NCI-H146 treated with DMSO at 0.1 percent for 48 hours (cell line): ENCODE results near the gene DOCK1.
A peak's percentile ranks its signal among the peaks of the same experiment; 100 is the strongest.

ENCODE experiments used
- DNase-seq: peaks from one replicate; lab custom pipeline; 2025; ENCODE audit not compliant: unreplicated experiment; lab: John Stamatoyannopoulos, UW

Gene DOCK1

DNA sequence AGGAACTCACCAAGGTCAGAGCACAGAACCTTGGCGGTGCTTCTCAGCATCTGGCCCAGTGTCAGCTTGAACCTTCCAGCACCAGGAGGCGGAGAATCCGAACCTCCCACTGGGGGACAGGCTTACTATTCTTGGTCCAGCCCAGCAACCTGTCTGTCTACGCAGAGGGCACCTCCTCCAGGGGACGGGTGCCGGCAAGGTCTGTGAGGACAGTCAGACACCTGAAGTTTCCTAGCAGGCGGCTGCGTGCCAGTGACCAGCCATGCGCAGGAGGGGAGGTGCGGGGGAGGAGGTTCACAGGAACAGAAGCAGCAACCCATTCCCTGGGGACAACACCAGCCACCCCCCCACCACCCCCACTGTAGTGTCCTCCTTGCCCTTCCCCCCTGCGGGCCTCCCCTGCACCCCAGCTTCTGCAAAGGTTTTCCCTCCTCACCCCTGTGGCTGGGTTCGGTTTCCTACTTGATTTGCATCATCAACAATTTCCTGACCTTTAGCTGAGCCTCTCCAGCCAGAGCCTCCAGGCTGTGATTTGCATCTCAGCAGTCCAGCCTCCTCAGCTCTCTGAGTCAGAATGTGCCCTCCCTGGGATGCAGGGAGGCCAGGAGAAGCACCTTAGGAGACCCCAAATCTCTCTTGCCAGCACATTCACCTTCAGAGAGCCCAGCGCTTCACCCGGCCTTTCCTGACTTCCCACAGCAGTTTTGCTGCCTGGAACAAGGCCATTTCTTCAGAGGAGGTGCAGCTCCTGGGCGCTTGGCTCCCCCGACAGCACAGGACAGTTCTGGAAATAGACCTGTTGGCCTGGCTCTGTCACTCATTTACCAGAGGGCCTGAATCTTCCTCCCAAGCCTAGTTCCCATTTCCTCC, 536.4 kb downstream of the DOCK1 start:
- no peak for DNase-seq

DNA sequence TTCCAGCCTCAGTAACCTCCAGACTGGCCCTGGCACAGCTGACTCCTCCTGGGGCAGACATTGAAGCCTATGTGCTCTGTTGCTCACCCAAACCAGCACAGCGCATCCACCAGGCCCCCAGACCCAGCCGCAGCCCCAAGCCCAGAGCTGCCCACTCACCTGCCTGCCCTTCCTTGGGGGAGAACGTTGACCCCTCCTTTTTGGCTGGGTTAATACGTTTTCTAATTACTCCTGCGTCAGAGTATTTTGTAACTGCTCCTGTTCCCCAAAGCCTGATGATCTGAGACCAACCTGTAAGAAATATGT, 536.9 kb downstream of the DOCK1 start:
- no peak for DNase-seq

DNA sequence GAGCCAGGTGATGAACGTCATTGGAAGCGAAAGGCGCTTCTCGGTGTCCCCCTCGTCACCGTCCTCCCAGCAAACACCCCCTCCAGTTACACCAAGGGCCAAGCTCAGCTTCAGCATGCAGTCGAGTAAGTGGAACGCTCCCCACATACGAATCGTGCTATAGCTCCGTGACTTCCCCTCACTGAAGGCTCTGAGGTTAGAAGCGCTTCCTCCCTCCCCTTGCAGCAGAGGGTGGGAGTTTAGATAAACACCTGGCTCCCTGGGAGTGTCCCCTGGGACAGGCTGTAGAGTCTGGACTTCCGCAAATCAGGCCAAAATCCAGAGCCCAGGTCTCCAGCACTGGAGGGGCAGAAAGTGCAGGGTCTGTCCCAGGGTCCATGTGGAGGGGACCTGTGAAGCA, 538.9 kb downstream of the DOCK1 start:
- no peak for DNase-seq

DNA sequence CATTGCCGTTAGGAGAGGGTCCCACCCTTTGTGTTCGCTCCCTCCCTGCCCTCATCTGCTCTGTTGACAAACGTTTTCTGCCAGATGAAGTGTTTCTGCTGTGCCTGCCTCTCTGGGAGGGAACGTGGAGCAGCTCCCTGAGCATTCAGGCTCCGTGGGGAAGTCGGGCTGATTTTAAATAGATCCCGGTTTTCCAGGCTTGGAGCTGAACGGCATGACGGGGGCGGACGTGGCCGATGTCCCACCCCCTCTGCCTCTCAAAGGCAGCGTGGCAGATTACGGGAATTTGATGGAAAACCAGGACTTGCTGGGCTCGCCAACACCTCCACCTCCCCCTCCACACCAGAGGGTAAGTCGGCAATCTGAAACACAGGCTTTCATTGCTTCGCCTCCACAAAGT, 542.0 kb downstream of the DOCK1 start:
- no peak for DNase-seq

DNA sequence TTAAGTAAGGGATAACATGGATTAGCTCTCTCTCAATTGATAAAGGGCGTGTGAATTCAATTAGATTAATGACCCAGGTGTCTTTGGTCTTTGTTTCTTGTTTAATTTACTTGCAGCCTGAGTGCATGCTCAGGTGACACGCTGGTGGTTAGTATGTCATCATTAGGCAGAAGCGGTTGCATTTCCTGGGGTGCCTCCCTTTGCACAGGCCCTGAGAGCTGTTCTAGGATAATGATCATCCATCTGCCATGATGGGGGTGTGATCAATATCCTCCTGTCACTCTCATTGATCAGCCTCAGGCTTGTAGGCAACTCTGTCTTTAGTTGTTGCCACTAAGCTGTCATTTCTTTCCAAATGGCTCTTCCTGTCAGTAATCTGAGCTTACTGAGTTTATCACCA, 544.3 kb downstream of the DOCK1 start:
- DNase-seq, result peak; percentile 29

DNA sequence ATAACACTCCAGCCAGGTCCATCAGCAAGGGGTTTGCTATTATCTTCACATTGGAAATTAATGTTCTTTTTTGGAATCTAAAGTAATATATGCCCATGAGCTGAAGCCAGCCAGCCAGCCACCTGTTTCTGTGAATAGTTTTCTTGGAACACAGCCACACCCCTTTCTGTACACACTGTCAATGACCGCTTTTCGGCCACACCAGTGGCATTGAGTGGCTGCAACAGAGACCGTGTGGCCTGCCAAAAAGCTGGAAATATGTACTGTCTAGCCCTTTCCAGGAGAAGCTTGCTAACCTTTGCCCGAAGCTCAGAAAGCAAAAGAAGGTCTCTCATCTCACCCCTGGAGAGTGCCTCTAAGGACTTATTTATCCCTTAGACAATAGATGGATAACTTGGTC, 545.4 kb downstream of the DOCK1 start:
- DNase-seq, result no peak

DNA sequence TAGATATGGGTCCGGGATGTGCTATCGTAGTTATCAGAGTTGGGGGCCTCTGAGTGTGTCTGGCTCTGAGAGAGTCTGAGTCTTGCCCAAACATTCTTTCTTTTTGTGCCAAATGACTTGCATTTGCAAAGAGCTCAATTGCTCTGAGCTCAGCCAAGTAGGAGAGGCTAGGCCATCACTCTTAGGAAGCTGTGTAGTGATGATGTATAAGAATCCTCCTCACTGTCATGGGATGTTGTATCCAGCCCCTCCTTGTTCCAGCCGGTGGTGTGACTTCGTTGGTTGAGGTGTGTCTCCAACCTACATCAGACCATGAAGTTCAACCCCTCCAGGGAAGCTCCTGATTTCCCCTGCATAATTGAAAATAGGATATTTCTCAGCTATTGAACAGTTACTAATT, 546.4 kb downstream of the DOCK1 start:
- no peak for DNase-seq

DNA sequence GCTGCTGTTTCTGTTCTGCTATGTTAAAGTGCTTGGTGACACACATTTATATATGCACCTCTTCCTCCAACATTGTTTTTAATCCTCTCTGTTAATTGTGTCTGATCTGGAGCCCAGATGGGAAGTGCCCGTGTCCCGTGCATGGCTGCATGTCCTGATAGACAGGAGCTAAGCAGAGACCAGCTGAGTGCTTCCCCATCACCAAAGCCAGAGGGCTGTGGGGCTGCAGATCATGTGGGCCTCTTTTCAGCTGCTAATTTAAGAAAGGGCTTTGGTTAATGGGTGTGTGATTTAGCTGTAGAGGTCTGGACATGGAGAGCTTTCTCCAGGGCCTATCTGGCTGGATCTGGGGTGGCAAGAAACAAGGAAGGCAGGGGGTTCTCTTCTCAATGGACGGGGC, 547.3 kb downstream of the DOCK1 start:
- no peak for DNase-seq

DNA sequence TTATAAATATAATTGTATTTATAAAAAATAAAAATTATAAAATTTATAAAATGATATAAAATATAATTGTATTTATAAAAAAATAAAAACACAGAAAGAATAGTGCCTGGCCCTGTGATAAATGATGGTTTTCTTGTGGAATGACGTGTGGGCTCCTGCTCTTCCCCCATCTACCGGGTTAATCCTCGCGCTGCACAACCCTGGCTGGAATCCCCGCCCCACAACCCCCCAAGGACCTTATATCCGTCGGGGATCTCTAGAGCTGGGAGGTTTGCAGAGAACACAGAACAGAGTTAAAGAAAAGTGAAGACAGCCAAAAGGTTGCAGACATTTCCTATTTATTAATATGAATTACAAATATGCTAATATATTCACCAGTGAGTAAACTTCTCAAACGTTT, 548.5 kb downstream of the DOCK1 start:
- no peak for DNase-seq

DNA sequence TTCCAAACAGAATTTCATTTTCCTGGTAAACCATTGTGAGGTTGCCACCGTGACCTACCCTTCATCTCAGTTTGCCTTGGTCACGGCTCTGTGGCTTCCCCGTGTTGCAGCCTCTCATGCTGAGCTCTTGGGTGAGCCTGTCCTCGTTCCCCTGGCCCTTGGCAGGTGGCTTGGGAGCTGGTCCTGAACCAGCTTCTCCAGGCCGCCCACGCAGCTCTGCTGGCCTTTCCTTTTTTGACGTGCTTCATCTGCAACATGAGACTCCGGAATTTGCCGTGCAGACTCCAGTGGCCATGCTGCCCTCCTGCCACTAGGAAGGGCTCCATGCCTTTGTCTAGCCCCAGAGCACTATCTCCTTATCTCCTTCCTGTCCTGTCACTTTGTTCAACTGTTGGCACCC, 550.9 kb downstream of the DOCK1 start:
- DNase-seq, result no peak

DNA sequence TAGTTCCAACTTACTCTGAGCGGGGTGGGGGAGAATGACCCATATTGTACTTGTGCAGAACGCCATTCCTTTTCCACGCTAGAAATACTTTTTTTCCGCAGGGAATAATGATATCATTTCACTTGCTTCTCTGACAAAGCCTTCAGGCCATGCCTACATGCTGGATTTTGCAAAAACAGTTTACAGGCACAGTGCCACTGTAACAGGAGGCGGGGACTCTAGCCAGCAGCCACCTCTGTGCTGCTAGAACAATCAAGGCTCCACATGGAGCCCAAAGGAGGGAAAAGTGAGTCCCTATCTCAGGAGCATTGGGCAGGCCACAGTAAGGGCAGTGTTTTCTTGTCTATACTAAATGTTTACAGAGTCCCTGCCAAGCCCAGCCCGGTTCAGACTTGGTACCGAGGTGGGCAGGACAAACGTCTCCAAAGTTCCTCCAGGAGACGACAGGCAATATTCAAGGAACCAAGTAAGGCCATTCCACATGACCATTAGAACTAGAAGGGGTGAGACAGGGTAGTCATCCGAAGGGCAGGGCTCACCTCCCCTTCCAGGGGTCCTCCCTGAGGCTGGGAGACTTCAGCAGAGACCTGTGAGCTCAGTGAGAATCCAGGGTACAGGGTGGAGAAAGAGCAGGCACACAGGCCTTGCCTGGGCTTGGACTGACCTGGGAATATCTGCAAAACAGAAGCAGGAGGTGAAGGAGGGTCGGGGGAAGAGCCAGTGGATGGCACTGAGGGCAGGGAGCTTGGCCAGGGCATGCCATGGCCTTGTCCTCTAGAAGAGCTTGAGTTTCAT, 553.0 kb downstream of the DOCK1 start:
- no peak for DNase-seq

DNA sequence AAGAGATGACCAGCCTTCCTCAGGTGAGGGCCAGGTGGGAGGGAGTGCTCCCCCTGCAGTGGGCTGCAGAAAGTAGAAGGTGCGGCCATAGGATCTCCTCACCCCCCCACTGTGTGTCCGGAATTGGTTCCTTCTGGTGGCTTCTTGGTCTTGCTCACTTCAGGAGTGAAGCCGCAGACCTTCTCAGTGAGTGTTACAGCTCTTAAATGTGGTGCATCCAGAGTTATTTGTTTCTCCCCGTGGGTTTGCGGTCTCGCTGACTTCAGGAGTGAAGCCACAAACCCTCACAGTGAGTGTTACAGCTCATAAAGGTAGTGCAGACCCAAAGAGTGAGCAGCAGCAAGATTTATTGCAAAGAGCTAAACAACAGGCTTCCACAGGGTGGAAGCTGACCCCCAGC, 553.6 kb downstream of the DOCK1 start:
- no peak for DNase-seq

DNA sequence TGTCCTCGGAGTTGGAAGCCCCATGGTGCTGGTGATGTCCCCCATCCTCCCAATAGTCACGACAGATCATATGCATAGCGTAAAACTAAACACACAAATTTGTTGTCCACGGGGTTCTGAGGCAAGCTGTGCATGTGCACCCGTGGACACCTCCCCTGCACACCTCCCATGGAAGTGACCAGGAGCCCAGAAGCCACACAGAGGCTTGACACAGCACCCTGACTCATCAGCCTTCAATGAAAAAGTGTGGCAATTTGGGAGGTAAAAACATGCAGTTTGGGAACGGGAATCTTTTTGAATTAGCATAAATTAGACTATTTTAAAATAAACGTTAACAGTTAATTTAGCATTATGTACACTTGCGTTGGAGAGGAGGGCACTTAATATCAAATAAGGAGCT, 554.7 kb downstream of the DOCK1 start:
- DNase-seq, result no peak

DNA sequence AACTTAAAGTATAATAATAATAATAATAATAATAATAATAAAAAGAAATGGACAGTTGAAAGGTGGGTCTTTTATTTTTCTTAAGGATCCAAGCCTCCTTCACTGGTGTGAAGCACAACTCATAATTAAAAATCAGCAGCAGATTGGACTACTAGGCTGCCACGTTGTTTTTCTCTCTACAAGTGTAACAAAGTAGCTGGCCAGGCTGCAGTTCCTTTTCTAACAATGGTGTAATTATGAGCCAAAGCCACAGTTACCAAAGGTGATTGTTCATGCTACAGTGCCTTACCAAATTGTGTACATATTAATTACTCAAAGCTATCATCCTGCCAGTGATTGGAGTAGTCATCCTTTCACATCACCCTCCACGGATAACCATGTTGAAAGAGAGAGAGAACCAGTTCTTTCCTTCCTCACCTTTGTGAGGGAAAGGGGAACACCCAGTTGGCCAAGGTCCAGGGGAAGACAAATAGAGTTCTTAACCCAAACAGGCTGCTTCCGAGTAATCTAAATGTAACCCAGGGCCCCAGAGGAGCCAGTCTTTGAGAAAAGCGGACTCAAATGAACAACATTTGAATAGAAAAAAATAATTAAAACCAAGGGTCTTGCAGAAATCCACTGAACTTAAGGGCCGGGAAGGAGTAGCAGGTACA, 557.5 kb downstream of the DOCK1 start:
- DNase-seq, result peak; percentile 52

DNA sequence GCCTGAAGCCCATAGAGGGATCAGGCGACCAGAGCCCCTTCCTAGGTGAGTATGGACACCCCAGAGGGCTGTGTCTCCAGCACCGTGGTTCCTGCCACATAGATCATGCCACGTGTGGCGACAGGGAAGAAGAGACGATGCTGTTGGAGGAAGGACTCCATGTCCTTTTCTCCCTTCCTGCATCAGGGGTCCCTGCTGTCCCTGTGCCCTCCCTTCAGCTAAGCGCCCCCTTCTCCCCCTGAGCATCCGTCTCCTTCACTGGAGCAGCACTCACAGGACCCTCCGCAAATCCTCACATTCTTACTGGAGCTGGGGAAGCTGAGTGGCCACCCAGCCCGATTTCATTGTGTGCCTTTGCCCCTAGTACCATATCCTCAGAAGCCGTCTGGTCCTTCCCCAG, 558.3 kb downstream of the DOCK1 start:
- no peak for DNase-seq

DNA sequence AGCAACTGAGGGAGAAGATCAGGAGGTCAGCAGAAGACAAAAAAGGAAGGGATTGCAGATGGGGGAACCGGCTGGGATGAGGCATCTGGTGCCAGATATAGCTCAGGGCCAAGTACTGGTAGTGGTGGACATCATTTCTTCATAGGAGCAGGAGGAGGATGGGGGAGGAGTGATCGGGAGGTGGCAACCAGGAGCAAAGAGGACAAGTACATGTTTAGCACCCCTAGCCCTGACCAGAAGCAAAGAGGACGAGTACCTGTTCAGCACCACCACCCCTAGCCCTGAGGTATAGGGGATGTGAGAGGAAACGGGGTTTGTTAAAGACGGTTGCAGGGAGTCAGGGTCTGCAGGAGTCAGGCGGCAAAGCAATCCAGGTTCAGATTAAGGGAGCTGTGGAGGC, 559.3 kb downstream of the DOCK1 start:
- no peak for DNase-seq

DNA sequence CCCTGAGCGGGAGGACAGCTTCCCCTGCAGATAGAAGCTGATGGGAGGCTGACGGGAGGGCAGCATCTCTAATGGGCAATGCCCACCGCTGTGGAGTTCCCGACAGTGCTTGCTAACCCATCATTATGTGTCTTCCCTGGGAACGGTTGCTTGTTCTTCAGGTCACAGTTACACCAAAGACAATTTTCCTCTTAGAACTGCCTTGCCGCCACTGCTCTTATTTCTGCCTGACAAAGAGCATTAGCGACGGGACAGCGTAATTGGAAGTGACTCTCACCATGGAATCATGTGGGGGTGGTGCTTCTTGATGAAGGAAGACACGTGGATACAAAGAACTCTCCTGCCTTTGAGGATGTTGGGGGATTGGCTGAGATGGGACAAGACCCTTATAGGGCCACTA, 562.6 kb downstream of the DOCK1 start:
- DNase-seq, result no peak

DNA sequence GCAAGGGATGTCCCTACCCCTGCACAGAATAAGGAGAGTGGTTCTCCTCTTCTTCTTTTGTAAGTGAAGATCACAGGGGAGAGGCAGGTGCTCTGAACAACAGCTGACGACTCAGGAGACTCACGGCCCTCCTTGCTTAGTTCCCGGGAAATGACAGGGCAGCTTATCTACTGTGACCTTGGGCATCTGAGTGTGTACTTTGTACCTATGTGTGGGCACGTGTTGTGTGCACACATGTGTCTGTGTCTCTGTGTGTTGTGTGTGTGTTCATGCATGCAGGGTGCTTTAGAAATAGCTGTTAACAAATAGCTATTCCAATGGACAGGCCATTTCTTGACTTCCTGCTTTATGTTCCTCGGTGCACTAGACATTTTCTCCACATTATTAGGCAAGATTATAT, 563.4 kb downstream of the DOCK1 start:
- DNase-seq, result no peak

DNA sequence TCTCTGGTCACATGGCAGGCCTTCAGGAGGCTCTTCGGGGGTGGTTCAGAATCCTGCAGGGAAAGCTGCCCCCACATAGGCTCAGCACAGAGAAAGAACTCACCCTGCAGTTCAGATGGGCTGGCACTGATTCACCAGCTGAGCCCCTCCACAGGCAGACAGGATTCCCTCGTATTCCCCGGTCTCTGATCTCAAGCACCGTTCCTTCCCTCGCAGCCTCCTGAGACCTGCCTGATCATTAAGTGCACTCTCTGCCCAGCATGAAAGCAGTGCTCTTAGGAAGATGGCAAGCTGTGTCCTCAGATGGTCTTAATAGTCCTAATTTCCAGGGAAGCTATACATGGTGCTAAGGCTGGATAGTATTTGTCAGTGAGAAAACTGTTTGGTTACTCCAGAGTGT, 565.7 kb downstream of the DOCK1 start:
- DNase-seq, result no peak

DNA sequence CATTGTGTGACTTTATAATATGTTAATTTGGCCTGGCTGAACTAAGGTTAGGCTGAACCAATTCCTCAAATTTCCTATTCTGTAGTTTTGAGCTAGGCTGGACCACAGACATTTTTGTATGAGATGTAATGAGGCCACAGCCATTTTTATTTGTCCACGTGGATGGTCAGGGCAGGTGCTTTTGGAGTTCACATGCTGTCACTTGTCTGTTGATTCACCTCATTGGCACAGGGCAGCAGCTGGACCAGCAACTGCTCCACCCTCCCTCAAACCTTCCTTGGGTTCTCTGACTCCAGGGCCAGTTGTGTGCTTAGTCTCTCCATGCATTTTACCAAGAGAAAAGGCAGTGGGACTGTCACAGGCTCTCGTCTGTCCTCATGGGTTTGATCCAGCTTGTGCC, 567.7 kb downstream of the DOCK1 start:
- no peak for DNase-seq

DNA sequence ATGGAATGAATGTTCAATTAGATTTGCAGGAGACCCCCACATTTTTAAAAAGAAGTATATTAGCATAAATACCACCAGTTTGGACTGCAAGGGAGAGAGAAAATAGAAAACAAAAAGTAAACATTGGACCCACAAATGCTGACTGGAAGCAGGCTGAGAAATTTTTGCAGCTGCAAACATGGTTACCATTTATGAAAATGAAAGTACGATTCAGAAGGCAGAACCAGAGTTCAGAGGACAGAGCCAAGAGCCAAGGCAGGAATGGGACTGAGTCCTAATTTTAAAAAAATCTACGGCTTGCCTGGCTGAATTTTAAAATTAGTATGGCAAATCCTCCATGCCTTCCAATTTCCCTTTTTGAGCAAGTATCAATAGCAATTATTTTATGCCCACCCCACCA, 569.3 kb downstream of the DOCK1 start:
- DNase-seq, result no peak

DNA sequence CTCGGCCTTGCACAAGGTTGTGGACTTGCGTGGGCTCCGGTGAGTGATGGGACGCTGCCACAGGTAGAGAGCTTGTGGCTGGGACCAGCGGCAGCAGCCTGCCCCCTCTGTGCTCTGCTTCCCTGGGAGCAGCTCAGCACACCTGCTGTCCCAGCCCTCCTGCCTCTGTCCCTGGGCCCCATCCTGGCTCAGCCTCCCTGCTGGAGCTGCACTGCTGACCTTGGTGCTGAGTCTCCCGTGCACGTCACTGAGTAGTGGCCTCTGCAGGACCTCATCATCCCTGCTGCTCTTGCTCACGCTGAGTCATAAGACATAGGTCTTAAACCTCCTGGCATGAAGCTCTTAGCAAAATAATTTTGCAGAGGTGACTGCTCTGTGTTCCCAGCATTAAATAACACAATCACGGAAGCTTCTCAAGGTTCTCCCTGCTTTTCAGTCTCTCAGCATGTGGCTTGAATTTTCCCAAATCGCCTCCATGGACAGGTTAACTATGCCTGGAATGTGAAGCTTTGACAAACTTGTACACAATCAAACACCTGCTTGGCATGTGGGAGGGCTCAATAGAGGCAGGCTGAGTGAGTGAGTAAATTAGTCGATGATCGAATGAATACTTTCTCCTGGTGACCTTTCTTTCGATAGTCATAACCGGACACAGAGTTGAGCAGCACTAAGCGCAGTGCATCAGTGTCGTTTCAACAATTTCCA, 580.1 kb downstream of the DOCK1 start:
- no peak for DNase-seq
